Eye (tissue), 1 donor: ENCODE results near the gene FAM13C.
"Not testable (repeated sequence)": the region's sequence is repeated elsewhere in the genome, so short reads cannot be mapped to it uniquely, and the experiment has no call there.

Source experiments
- DNase-seq: peaks from one replicate; pipeline ENCODE4 v3.0.0-alpha.2; 2015

Gene FAM13C

GRCh38 chr10:59272061-59272460, 90.3 kb downstream of the FAM13C start:
- DNase-seq: no peak

DNA sequence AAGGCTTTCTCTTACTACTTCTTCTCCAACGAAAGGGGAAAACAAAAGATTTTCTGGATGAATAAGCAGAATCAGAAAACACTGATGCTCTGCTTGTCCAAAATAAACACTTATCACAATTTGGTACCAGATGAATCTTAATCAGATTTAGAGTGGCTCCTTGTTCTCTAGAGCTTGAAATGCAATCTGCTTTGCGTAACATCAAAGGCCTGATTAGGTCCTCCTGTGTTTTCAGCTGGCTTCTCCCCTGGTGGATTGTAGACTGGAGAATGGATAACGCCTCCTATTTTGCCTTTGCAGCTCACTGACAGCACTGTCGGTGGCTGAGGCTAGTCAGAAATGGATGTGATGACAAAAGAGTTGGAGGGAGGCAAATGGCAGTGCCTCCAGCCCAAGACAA, 91.2 kb downstream of the FAM13C start:
- peak; percentile 33 for DNase-seq

GRCh38 chr10:59270492-59270891, 91.9 kb downstream of the FAM13C start:
- DNase-seq: no peak

DNA sequence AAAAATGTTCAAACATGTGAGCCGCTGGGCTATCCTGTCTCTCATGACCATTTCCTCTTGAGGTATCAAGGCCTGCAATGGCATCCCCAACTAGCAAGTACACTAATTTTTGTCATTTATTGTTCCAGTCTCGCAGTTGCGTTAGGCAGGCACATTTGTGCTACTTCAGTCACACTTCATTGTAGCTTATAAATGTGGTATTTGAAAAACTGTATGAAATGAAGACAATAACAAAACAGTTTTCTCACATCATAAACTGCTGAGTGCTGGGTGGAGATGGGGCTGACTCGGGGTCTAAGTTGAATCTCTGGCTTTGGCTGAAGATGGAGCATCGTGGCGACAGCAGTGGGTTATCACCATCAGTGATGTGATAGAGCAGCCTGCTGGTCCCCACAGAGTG, 92.7 kb downstream of the FAM13C start:
- no peak for DNase-seq

DNA sequence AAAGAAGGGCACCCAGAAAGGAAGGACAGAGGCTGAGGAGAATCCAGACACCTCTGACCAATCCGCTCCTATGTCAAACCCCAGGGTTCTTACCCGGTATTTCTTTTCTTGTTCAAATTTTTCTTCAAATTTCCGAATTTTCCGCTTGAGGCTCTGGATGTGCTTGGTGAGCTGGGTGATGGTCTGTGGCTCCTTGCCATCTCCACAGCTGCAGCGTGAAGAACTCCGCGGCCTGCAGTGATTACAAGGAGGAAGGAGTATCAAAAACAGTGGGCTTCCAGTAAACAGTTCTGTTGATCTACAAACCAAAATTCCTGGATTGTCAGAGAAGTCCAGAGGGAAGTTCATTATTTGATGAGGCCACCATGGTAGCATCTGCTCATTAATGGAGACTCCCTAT, 93.9 kb downstream of the FAM13C start:
- no peak for DNase-seq

- DNase-seq: no peak
These were observed 96.0 kb downstream of the FAM13C start for GRCh38 chr10:59266321-59266720.

DNA sequence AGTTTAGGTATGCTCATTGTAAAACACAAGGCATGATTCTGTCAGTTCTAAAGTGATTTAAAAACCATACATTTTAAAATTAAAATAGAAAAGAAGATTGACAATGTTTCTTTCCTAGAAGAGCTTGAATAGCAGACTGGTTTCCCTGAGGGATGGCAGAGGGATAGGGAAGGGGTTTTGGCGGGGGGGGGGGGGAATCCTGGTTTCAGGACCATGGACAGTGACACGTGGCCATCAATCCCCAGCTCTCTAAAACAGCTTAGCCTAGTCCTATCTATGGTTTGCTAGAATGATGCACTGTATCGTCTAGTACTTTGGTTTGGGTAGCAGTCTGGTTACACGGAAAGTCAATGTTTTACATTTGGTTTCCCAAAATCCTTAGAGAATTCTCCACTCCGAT, 97.2 kb downstream of the FAM13C start:
- no peak for DNase-seq

- no peak for DNase-seq
These were observed 103.5 kb downstream of the FAM13C start for GRCh38 chr10:59258890-59259289.

- DNase-seq: no peak
These were observed 105.1 kb downstream of the FAM13C start for GRCh38 chr10:59257224-59257623.

GRCh38 chr10:59255463-59255862, 106.9 kb downstream of the FAM13C start:
- no peak for DNase-seq

DNA sequence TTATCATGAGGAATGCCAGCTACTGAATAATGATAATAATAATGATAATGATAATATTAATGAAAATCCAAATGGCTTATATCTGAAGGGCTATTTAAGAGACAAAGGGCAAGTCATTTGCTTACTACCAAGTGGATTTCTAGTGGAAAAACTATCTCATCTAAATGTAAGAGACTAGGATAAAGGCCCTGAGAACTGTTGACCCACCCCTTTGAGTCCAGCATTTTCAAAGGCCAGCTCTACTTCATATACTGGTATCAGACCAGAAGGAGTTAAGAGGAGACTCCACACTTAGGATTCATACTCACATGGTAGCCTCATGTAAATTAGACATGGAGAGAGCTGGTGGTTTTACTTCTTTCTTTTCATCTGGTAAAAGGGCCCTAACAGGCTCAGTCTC, 109.9 kb downstream of the FAM13C start:
- DNase-seq: no peak

DNA sequence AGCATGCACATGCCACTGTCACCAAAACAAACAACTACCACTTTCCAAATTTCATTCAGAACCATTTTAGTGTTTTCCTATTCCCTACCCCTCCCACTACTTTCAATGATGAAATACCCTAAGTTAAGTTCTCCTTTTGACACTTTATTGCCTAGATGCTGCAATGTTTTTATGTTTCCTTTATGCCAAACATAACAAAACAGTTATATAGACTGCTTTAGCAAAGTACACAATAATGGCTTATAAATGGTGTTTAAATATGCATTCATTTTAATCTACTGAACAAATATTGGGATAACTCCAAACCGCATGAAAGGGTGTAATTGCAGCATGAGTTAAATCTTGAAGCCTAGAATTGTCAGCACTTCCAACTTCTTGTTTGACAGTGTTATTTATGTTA, 116.7 kb downstream of the FAM13C start:
- no peak for DNase-seq

- no peak for DNase-seq
These were observed 117.5 kb downstream of the FAM13C start for GRCh38 chr10:59244871-59245270.

DNA sequence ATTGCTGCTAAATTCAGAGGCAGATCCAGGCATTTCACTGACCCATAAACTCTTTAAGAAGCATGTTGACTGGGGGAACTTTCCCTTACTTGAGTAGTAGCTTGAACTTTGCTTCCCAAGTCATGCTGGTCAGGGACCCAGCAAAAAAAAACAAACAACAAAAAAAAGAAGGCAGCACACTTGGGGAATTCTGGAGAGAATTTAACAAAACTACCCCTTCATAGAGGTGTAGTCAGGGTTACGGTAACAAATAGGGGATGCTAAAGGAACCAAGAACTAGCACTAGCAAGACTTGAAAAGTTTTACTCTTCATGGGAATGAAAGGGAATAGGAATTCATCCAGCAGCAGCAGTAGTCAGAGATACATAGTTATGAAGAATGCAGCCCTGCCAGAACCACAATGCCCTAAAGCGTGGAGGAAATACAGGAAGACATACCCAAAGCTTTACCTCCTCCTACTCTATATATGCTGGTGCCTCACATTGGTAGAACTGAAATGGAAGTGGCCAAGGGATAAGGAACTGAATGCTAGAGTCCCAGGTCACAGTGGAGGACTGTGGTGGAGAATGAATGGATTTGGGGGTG, 118.6 kb downstream of the FAM13C start:
- DNase-seq: no peak

DNA sequence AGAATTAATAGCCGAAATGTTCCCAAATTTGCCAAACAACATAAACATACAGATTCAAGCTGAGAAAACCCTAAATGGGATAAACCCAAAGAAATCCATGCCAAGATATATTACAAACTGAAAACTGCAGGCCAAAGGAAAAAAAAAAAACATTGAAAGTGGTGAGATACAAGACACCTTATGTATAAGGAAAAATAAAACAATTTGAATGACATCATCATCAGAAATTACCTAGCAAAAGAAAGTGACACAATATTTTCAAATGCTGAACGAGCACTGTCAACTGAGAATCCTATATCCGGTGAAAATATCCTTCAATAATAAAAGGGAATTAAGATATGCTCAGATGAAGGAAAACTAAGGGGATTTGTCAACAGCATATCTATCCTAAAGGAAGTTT, 119.4 kb downstream of the FAM13C start:
- DNase-seq: no peak

GRCh38 chr10:59242057-59242456, 120.3 kb downstream of the FAM13C start:
- no peak for DNase-seq

GRCh38 chr10:59240582-59241183, 121.7 kb downstream of the FAM13C start:
- peak; percentile 84 for DNase-seq

GRCh38 chr10:59239108-59239507, 123.2 kb downstream of the FAM13C start:
- not testable (repeated sequence) for DNase-seq

DNA sequence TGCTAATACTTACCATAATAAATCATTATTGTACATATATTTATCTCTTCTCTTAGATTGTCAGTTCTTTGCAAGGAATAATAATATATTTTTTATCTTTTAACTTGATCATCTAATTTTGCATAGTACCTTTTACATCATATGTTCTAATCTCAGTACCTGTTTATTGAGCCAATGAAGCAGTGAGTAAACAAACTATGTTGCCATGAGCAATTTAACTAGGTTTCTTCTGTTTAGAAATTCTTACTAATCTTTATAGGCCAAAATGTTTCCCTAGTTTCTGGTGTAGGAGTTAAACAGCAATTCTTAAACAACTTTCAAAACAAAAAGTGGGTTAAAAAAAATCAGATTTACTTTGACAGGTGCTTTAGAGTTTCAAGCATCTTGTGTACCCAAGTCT, 124.6 kb downstream of the FAM13C start:
- no peak for DNase-seq

DNA sequence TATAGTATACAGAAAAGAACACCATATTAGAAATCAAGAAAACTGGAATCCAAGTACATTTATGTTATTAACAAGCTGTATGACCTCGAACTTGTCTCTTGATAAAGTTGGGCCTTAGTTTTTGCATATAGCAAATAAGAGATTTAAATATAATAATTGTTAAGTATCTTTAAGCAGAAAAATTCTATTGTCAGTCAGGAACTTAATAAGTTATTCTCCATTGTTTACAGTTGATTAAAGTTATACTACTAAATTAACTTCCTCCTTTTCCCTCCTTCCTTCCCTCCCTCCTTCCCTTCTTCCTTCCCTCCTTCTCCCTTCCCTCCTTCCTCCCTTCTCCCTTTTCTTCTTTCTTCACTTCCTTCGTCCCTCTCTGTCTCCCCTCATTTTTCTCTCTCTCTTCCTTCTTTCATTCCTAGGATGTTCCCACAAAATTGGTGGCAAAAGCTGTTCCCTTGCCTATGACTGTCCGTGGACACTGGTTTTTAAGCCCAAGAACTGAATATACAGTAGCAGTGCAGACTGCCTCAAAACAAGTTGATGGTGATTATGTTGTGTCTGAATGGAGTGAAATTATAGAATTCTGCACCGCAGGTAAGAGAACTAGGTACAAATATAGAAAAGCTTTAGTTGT, 126.2 kb downstream of the FAM13C start:
- DNase-seq: no peak

DNA sequence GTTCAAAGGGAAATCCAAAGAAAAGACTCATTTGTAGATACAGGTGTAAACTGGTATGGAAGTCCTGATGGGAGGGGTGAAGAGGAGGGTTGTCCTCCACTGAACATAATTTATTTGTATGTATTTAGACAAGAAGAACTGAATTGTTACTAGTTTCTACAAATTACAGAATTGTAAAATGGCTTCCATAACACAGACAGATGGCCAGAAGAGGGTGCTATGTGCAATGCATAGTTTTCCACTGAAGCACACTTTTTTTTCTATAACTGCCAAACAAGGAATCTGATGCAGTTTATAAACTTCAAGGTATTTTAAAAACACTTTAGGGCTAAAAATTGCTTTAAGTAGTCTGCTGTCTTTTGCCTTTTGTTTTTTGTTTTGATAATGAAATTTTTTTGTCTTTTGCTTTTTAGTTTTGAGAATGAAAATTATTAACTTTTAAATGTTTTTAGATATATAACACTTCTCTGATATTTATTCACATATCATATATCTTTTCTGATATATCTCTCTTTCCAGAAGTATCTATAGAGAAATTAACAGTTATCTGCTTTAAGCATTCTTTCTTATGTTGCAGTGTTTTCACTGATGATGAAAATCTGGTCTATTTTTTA, 127.4 kb downstream of the FAM13C start:
- DNase-seq: peak; percentile 60

DNA sequence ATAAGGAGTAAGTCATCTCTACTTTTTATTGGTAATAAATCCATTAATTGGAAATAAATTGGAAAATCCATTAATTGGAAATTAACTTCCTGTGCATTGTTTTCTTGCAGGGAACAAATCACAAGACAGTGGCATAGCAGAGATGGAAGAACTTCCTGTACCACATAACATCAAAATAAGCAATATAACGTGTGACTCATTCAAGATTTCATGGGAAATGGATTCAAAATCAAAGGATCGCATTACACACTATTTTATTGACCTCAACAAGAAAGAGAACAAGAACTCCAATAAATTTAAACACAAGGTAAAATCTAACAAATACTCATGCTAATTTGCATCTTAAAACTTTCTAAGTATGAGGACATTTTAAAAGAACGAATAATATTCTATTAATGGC, 128.2 kb downstream of the FAM13C start:
- DNase-seq: no peak

DNA sequence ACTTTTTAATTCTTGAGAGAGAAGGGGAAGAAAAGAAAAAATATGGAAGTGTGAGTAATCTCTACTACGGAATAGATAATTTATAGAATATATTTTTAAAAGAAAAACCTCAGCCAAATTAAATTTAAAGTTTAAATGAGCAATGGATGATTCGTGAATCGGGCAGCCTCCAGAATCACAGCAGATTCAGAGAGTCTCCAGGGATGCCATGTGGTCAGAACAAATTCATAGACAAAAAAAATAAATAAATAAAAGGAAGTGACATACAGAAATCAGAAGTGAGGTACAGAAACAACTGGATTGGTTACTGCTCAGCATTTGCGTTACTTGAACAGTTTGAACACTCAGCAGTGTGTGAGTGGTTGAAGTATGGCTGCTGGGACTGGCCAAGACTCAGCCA, 132.9 kb downstream of the FAM13C start:
- no peak for DNase-seq

DNA sequence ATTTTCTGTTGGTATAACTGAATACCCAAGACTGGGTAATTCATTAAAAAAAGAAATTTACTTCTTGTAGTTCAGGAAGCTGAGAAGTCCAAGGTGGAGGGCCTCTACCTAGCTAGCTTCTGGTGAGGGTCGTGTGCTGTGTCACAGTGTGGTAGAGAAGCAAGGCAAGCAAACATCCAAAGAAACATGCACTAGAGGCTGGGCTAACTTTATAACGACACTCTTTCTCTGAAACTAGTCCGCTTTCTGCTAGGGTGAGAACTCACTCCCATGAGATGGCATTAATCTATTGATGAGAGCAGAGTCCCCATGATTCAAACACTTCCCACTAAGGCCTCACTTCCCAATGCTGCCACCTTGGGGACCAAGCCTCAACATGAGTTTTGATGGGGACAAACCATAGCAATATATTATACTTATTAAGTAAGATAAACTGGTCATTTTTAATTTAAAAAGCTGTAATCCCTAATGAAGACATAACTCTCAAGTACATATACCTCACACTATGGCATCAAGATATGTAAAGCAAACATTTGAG, 135.1 kb downstream of the FAM13C start:
- no peak for DNase-seq
